ENCODE data around the gene GATB.

GATB gene

GRCh38 chr4:151676301-151676700, 84.5 kb downstream of the GATB start:
- no peak for TF ChIP-seq POLR2A (IDR thresholded peaks at IDR 0.05; ENCODE audit: low read length)
- no peak for TF ChIP-seq GATA1 (IDR thresholded peaks at IDR 0.05; ENCODE audit: low read depth, low read length)
- peak in 1 of 2 experiments; percentile 30 for DNase-seq

- no peak for DNase-seq
- no peak for TF ChIP-seq GATA1 (IDR thresholded peaks at IDR 0.05; ENCODE audit: low read depth, low read length)
- TF ChIP-seq POLR2A (IDR thresholded peaks at IDR 0.05; ENCODE audit: low read length) = no peak
These were observed 85.3 kb downstream of the GATB start for GRCh38 chr4:151675411-151675971.

- no peak for TF ChIP-seq GATA1 (IDR thresholded peaks at IDR 0.05; ENCODE audit: low read depth, low read length)
- no peak for TF ChIP-seq POLR2A (IDR thresholded peaks at IDR 0.05; ENCODE audit: low read length)
- no peak for DNase-seq
These were observed 85.9 kb downstream of the GATB start for GRCh38 chr4:151674804-151675391.

- peak; percentile 73 to 77 for DNase-seq
- no peak for TF ChIP-seq GATA1 (IDR thresholded peaks at IDR 0.05; ENCODE audit: low read depth, low read length)
These were observed 86.8 kb downstream of the GATB start for GRCh38 chr4:151673908-151674520.

GRCh38 chr4:151672996-151673395, 87.8 kb downstream of the GATB start:
- TF ChIP-seq POLR2A (IDR thresholded peaks at IDR 0.05; ENCODE audit: low read length) = no peak
- TF ChIP-seq GATA1 (IDR thresholded peaks at IDR 0.05; ENCODE audit: low read depth, low read length) = no peak
- DNase-seq = no peak

GRCh38 chr4:151671541-151672059, 89.2 kb downstream of the GATB start:
- no peak for TF ChIP-seq POLR2A (IDR thresholded peaks at IDR 0.05; ENCODE audit: low read length)
- TF ChIP-seq GATA1 (IDR thresholded peaks at IDR 0.05; ENCODE audit: low read depth, low read length) = peak; percentile 32
- peak; percentile 96 to 99 for DNase-seq

- DNase-seq = peak in 1 of 2 experiments; percentile 33
- TF ChIP-seq GATA1 (IDR thresholded peaks at IDR 0.05; ENCODE audit: low read depth, low read length) (no peak), POLR2A (IDR thresholded peaks at IDR 0.05; ENCODE audit: low read length) (no peak)
These were observed 90.0 kb downstream of the GATB start for GRCh38 chr4:151670843-151671242.

GRCh38 chr4:151669990-151670389, 90.8 kb downstream of the GATB start:
- no peak for DNase-seq
- TF ChIP-seq POLR2A (IDR thresholded peaks at IDR 0.05; ENCODE audit: low read length) = no peak
- TF ChIP-seq GATA1 (IDR thresholded peaks at IDR 0.05; ENCODE audit: low read depth, low read length) = no peak

GRCh38 chr4:151668689-151669402, 92.0 kb downstream of the GATB start:
- no peak for DNase-seq
- TF ChIP-seq POLR2A (IDR thresholded peaks at IDR 0.05; ENCODE audit: low read length) = no peak
- TF ChIP-seq GATA1 (IDR thresholded peaks at IDR 0.05; ENCODE audit: low read depth, low read length) = no peak

- DNase-seq = no peak
- TF ChIP-seq POLR2A (IDR thresholded peaks at IDR 0.05; ENCODE audit: low read length) = no peak
- TF ChIP-seq GATA1 (IDR thresholded peaks at IDR 0.05; ENCODE audit: low read depth, low read length) = no peak
These were observed 93.1 kb downstream of the GATB start for GRCh38 chr4:151667666-151668065.

- DNase-seq = no peak
- TF ChIP-seq POLR2A (IDR thresholded peaks at IDR 0.05; ENCODE audit: low read length) (no peak), GATA1 (IDR thresholded peaks at IDR 0.05; ENCODE audit: low read depth, low read length) (no peak)
These were observed 93.8 kb downstream of the GATB start for GRCh38 chr4:151667048-151667447.

- no peak for TF ChIP-seq GATA1 (IDR thresholded peaks at IDR 0.05; ENCODE audit: low read depth, low read length)
These were observed 94.3 kb downstream of the GATB start for GRCh38 chr4:151666501-151666900.

GRCh38 chr4:151665785-151666127, 95.1 kb downstream of the GATB start:
- DNase-seq = no peak
- TF ChIP-seq POLR2A (IDR thresholded peaks at IDR 0.05; ENCODE audit: low read length) (no peak), GATA1 (IDR thresholded peaks at IDR 0.05; ENCODE audit: low read depth, low read length) (no peak)

More at GRCh38 chr4:151666501-151666900, 94.3 kb downstream of the GATB start:
- no peak for DNase-seq

- DNase-seq = no peak
- TF ChIP-seq POLR2A (IDR thresholded peaks at IDR 0.05; ENCODE audit: low read length) = no peak
- TF ChIP-seq GATA1 (IDR thresholded peaks at IDR 0.05; ENCODE audit: low read depth, low read length) = no peak
These were observed 95.6 kb downstream of the GATB start for GRCh38 chr4:151665022-151665784.
